Muscle of leg (tissue), 11 donors: Measurements from ENCODE around the gene STK24. TPM values are rescaled to one million over a fixed set of nuclear protein-coding genes. Genes with fewer than 3 reads are reported as not detected.

Experiments
- DNase-seq: peaks from one replicate; pipeline ENCODE4 v3.0.0; 2013
- H3K27ac ChIP-seq: one replicate; pipeline ENCODE4 v1.5.1; 2013; ENCODE audit warnings: mild to moderate bottlenecking, low read length, control low read depth
- H3K27me3 ChIP-seq: one replicate; pipeline ENCODE4 v1.6.1; 2013; ENCODE audit warnings: low read length; ENCODE audit not compliant: control insufficient read depth, insufficient read depth
- H3K36me3 ChIP-seq: one replicate; pipeline ENCODE4 v1.6.1; 2013; ENCODE audit warnings: low read length; ENCODE audit not compliant: control insufficient read depth, insufficient read depth
- H3K4me1 ChIP-seq: one replicate; pipeline ENCODE4 v1.6.1; 2013; ENCODE audit warnings: low read length; ENCODE audit not compliant: control insufficient read depth, insufficient read depth
- H3K4me3 ChIP-seq: one replicate; pipeline ENCODE4 v1.5.1; 2013; ENCODE audit warnings: low read length, control low read depth
- H3K9me3 ChIP-seq: replicated peaks from 2 replicates; pipeline ENCODE4 v1.6.1; 2013; ENCODE audit warnings: low read depth, low read length; ENCODE audit not compliant: control insufficient read depth
- WGBS: methylation state at CpG from one replicate; pipeline ENCODE4 v1.1.5; 2013; ENCODE audit warnings: missing lambda C conversion rate; ENCODE audit not compliant: insufficient coverage; 5-methylcytosine and 5-hydroxymethylcytosine counted together
- polyA plus RNA-seq, 8 donors: library from polyadenylated mRNA; unstranded; fragments of 120-200 nt; gene quantifications; one replicate each; pipeline versions ENCODE4 v1.2.1 to v1.2.3, GENCODE V29; 2013; ENCODE audit warnings: inconsistent platforms in 1 of 8, low replicate concordance in 1 of 8; ENCODE audit not compliant: insufficient read length in 8 of 8, insufficient read depth in 1 of 8
- total RNA-seq: library from RNA; stranded (reverse); fragments of 120-200 nt; gene quantifications from one replicate; pipeline ENCODE4 v1.2.4, GENCODE V29; 2013

STK24 gene
- total and polyA plus RNA-seq, 9 donors: 36.2 to 61.8 (median 44.1) TPM

- Histone ChIP-seq H3K4me1 (peaks cover 26% of the 10 kb centered on the region), H3K36me3 (no peaks in the 10 kb centered on the region), H3K27ac (no peak overlapping the region), H3K27me3 (no peaks in the 10 kb centered on the region), H3K9me3 (no peaks in the 10 kb centered on the region), H3K4me3 (no peak overlapping the region)
- no peak for DNase-seq
- WGBS: 43% methylated on average over 3 of the region's 4 CpGs
Observed at GRCh38 chr13:98584668-98585397, 7.9 kb upstream of the STK24 start.

GRCh38 chr13:98582947-98583346 is 6.0 kb upstream of the STK24 start:
- Histone ChIP-seq H3K27me3 (no peaks in the 10 kb centered on the region), H3K4me3 (no peak overlapping the region), H3K9me3 (no peaks in the 10 kb centered on the region), H3K4me1 (peaks cover 28% of the 10 kb centered on the region), H3K36me3 (no peaks in the 10 kb centered on the region), H3K27ac (no peak overlapping the region)
- 85% methylated on average over 6 of the region's 6 CpGs for WGBS
- no peak for DNase-seq

- no peak overlapping the region for H3K4me3 ChIP-seq
- no peaks in the 10 kb centered on the region for H3K36me3 ChIP-seq
- H3K27ac ChIP-seq: peak overlapping the region; percentile 47
- peak; percentile 52 for DNase-seq
- H3K27me3 ChIP-seq: no peaks in the 10 kb centered on the region
- WGBS: 33% methylated on average over 1 of the region's 2 CpGs
- no peaks in the 10 kb centered on the region for H3K9me3 ChIP-seq
- H3K4me1 ChIP-seq: peaks cover 34% of the 10 kb centered on the region
Observed at GRCh38 chr13:98581971-98582702, 5.2 kb upstream of the STK24 start.

- no peak for DNase-seq
- Histone ChIP-seq H3K27me3 (no peaks in the 10 kb centered on the region), H3K4me3 (no peak overlapping the region), H3K4me1 (peaks cover 34% of the 10 kb centered on the region), H3K27ac (peak overlapping the region; percentile 47), H3K9me3 (no peaks in the 10 kb centered on the region), H3K36me3 (no peaks in the 10 kb centered on the region)
- 100% methylated on average over 1 of the region's 2 CpGs for WGBS
Observed at GRCh38 chr13:98581381-98581780, 4.5 kb upstream of the STK24 start.

GRCh38 chr13:98580420-98580819 is 3.5 kb upstream of the STK24 start:
- Histone ChIP-seq H3K36me3 (no peaks in the 10 kb centered on the region), H3K27ac (no peak overlapping the region), H3K27me3 (no peaks in the 10 kb centered on the region), H3K9me3 (no peaks in the 10 kb centered on the region), H3K4me1 (peaks cover 35% of the 10 kb centered on the region), H3K4me3 (no peak overlapping the region)
- DNase-seq: no peak
- WGBS: 100% methylated on average over 1 of the region's 2 CpGs

DNA sequence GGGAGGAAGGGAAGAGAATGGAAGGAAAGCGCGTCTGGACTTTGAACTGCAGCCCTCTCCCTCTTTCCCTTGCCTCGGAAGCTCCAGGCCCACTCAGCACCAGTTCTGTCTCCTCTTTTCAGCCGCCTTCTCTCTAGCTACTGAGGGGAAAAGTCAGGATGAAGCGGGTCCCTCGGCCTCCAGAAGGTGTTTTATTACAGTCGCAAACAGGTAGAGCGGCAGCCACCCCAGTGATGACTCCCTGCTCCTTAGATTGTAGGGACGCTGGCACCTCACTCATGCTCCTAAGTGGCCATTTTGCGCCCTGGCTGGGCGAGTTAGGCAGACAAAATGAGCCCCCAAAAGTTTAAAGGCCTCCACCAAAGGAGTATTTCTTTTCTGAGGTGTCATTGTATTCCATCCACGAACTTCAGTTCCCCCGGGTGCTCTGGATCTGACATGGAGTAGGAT is 954 bp upstream of the STK24 start:
- Histone ChIP-seq H3K27ac (peak overlapping the region; percentile 100), H3K4me3 (peak overlapping the region; percentile 71), H3K27me3 (no peaks in the 10 kb centered on the region), H3K4me1 (peaks cover 33% of the 10 kb centered on the region), H3K9me3 (no peaks in the 10 kb centered on the region), H3K36me3 (no peaks in the 10 kb centered on the region)
- WGBS: 36% methylated on average over 5 of the region's 13 CpGs
- DNase-seq: no peak

DNA sequence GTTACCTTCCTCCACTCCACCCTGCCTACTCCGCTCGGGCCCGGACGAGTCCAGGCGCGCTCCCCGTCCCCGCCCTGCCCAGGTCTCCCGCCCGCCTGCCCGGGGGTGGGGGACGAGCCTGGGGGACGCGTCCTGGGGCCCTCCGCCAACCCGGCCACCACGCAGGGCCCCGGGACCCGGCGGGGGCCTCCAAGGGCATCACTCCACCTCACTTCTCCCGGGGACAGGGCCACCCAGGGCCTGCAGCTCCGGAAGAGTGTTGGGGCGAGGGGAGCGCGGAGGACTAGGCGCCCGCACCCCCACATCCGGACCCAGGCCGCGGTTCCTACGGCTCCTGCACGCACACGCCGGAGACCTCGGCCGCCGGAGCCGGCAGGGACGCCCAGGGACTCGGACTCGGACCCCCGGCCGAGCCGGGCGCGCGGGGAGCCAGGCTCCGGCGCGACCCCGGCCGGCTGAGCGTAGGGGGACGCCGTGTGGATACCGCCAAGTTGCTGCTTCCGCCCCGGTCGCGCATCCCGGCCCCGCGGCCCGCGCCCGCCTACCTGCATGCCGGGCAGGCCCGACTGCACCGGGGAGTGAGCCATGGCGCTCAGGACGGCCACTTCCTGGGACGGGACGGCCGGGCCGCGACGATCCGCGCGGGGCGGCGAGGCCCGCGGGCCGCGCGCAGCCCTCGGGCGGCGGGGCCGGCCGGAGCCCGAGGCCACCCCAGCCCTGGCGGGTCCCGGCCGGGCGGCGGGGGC is 534 bp downstream of the STK24 start:
- Histone ChIP-seq H3K4me1 (peaks cover 31% of the 10 kb centered on the region), H3K27ac (peak overlapping the region; percentile 80), H3K36me3 (no peaks in the 10 kb centered on the region), H3K27me3 (no peaks in the 10 kb centered on the region), H3K9me3 (no peaks in the 10 kb centered on the region), H3K4me3 (peak overlapping the region; percentile 81)
- peak; percentile 73 for DNase-seq
- under 1% methylated on average over 90 of the region's 98 CpGs for WGBS

GRCh38 chr13:98575904-98576199 is 1.1 kb downstream of the STK24 start:
- 0% methylated on average over 15 of the region's 15 CpGs for WGBS
- no peak for DNase-seq
- Histone ChIP-seq H3K9me3 (no peaks in the 10 kb centered on the region), H3K4me3 (peak overlapping the region; percentile 81), H3K27me3 (no peaks in the 10 kb centered on the region), H3K4me1 (peaks cover 30% of the 10 kb centered on the region), H3K27ac (peak overlapping the region; percentile 80), H3K36me3 (no peaks in the 10 kb centered on the region)

DNA sequence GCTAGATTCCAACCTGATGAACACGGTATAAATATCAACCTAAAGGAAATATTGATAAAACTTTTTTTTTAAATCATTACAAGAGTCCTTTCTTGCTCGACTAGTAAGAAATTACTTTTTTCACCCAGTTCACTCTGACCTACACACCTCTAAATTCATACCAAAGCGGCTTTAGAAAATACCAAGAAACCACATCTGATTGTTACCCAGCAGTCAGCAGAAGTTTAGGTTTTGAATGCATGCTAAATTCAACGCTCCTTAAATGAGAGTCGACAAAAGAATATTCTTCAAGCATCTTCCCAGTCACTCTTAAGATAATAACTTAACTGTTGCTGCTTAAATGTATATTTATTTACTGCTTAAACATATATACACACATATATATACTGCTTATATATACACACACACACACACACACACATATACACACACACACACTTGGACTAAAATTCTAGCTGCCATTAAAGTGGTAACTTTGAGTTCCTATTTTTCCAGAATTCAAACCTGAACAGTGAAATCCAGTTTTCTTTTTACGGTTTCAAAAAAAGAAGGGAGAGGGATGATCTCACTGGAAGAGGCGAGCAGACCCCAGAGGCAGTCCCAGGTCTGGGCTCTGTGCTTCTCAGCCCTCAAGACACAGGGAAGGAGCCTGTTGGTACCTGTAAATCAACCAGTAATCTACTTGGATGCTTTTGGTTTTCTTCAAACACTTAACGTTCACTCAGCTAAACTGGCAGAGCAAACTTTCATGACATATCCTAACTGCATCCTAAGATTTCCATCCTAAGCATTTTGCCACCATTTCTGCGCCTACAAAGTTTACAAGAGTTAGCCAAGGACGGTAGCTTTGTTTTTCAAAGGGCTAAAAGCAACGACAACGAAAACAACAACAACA is 1.7 kb downstream of the STK24 start:
- 20% methylated on average over 3 of the region's 12 CpGs for WGBS
- no peaks in the 10 kb centered on the region for H3K36me3 ChIP-seq
- peak overlapping the region; percentile 81 for H3K4me3 ChIP-seq
- H3K4me1 ChIP-seq: peaks cover 33% of the 10 kb centered on the region
- no peaks in the 10 kb centered on the region for H3K9me3 ChIP-seq
- DNase-seq: no peak
- H3K27me3 ChIP-seq: no peaks in the 10 kb centered on the region
- peak overlapping the region; percentile 80 for H3K27ac ChIP-seq
